OCI-LY7 (cell line): ENCODE measurements around the gene PACSIN2. TPM values are rescaled to one million over a fixed set of nuclear protein-coding genes. Genes with fewer than 3 reads are reported as not detected.

Source experiments
- BruUV-seq: library from RNA; stranded (reverse); fragments of 400-500 nt; replicated peaks from 2 replicates; lab custom pipeline; 2021; lab: Mats Ljungman, UMichigan
- CTCF ChIA-PET: fragments of 300-600 bp; sonication (Branson Sonifier 250); formaldehyde crosslinking; loops from one replicate; lab custom pipeline; 2022; ENCODE audit warnings: antibody characterized with exemption; ENCODE audit not compliant: unreplicated experiment; lab: Charles Lee
- POLR2A ChIA-PET: fragments of 300-600 bp; sonication (Branson Sonifier 250); formaldehyde crosslinking; loops from one replicate; lab custom pipeline; 2022; ENCODE audit warnings: antibody characterized with exemption; lab: Charles Lee
- DNase-seq: peaks from one replicate; pipeline ENCODE4 v3.0.0-alpha.2; 2015; ENCODE audit warnings: low spot score
- H2AFZ ChIP-seq: fragments of 200-600 bp; sonication (generic), shearing (Covaris generic); 2 replicates; pipeline ENCODE4 v1.6.1; 2014; ENCODE audit warnings: mild to moderate bottlenecking, antibody characterized with exemption, low read length, moderate library complexity
- H3K27ac ChIP-seq: fragments of 200-600 bp; sonication (generic); 2 replicates; pipeline ENCODE4 v1.5.1; 2014; ENCODE audit warnings: mixed run types, low read depth, mild to moderate bottlenecking, moderate library complexity, low read length, inconsistent platforms; ENCODE audit not compliant: poor library complexity, severe bottlenecking
- H3K36me3 ChIP-seq: fragments of 200-600 bp; sonication (generic); 2 replicates; pipeline ENCODE4 v1.6.1; 2014; ENCODE audit warnings: mild to moderate bottlenecking, antibody characterized with exemption, low read length, moderate library complexity, mixed read lengths; ENCODE audit not compliant: insufficient read depth
- H3K4me1 ChIP-seq: fragments of 200-600 bp; sonication (generic); 2 replicates; pipeline ENCODE4 v1.5.1; 2014; ENCODE audit warnings: mild to moderate bottlenecking, low read length; ENCODE audit not compliant: insufficient read depth, poor library complexity, severe bottlenecking
- H3K4me2 ChIP-seq: fragments of 200-600 bp; sonication (generic); 2 replicates; pipeline ENCODE4 v1.6.1; 2014; ENCODE audit warnings: mild to moderate bottlenecking, low read length
- H3K4me3 ChIP-seq: fragments of 200-600 bp; sonication (generic); 2 replicates; pipeline ENCODE4 v1.5.1; 2014; ENCODE audit warnings: mild to moderate bottlenecking, low read depth, low read length; ENCODE audit not compliant: poor library complexity, severe bottlenecking
- H3K79me2 ChIP-seq: fragments of 200-600 bp; sonication (generic); 2 replicates; pipeline ENCODE4 v1.6.1; 2016; ENCODE audit warnings: low read depth, mild to moderate bottlenecking, low read length, moderate library complexity, mixed read lengths; ENCODE audit not compliant: insufficient read depth
- H3K9me2 ChIP-seq: fragments of 200-600 bp; sonication (generic); 2 replicates; pipeline ENCODE4 v1.6.1; 2016; ENCODE audit warnings: mild to moderate bottlenecking, low read length, mixed read lengths; ENCODE audit not compliant: insufficient read depth
- H3K9me3 ChIP-seq: fragments of 200-600 bp; sonication (generic); 2 replicates; pipeline ENCODE4 v1.6.1; 2014; ENCODE audit warnings: mild to moderate bottlenecking, mixed run types, low read length, mixed read lengths
- H4K20me1 ChIP-seq: fragments of 200-600 bp; sonication (generic); 2 replicates; pipeline ENCODE4 v1.6.1; 2014; ENCODE audit warnings: mild to moderate bottlenecking, antibody characterized with exemption, low read length, moderate library complexity, mixed read lengths; ENCODE audit not compliant: insufficient read depth
- CTCF ChIP-seq: fragments of 200-600 bp; sonication (generic); conservative IDR thresholded peaks from 2 replicates; pipeline ENCODE4 v1.5.1; 2014; ENCODE audit warnings: mild to moderate bottlenecking, antibody characterized with exemption, low read length, moderate library complexity, mixed read lengths
- EZH2phosphoT487 ChIP-seq: fragments of 200-600 bp; sonication (generic); IDR thresholded peaks from 2 replicates; pipeline ENCODE4 v1.6.1; 2018; ENCODE audit warnings: low read depth, borderline replicate concordance, mild to moderate bottlenecking, mixed run types, antibody characterized with exemption, low read length, moderate library complexity, mixed read lengths
- intact Hi-C: fragments of 100-400 bp; cut with micrococcal nuclease; formaldehyde crosslinking; loops from one replicate; pipeline ENCODE4 v1.10.0; 2022; ENCODE audit not compliant: unreplicated experiment
- total RNA-seq, 2 experiments: library from RNA; depleted of rRNA in 1 of 2; stranded (reverse); fragments of >200 nt in 1 of 2; shearing (Covaris generic) in 1 of 2; gene quantifications; 2 replicates each; pipeline ENCODE4 v1.2.3, GENCODE V29; 2014 to 2022

PACSIN2 gene
- total RNA-seq, 2 experiments from 2014 or later = 25.4 to 41.7 TPM

DNA sequence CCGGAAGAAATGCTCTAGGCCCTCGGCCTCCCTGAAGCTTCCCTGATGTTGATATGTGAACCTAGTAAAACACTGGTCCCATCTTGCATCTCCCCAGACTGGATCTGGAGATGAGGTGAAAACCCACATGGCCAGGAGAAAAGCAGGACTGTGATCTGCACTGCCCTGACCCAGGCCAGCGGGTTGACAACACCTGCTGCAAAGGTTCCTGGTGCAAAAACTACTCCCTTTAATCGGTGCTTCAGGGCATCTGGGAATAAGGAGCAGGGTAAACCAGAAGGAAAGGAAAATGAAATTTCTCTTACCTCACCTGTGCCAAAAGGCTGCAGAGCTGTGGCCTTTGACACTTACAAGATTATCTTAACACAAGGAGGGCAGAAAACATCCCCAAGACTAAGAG, 30.6 kb downstream of the PACSIN2 start:
- POLR2A ChIA-PET = interaction anchor here (1.1 kb wide), 1 partner anchor 34 kb away, joined by 3 read pairs; no protein-coding TSS in a partner anchor
- H4K20me1 ChIP-seq = no peaks in the 10 kb centered on the region; the same call in 1 of the 2 replicates

GRCh38 chr22:42983470-42983869, 31.5 kb downstream of the PACSIN2 start:
- peaks cover 3% of the 10 kb centered on the region; the same call in 1 of the 2 replicates for H3K79me2 ChIP-seq
- no peak overlapping the region for H2AFZ ChIP-seq
- intact Hi-C loops = no loop called here
- H3K36me3 ChIP-seq = no peaks in the 10 kb centered on the region
- ChIA-PET CTCF (no interaction called here), POLR2A (interaction anchor here (1.1 kb wide), 1 partner anchor 33 kb away, joined by 3 read pairs; no protein-coding TSS in a partner anchor)
- DNase-seq = no peak
- BruUV-seq = no TSS peak
- H3K27ac ChIP-seq = no peak overlapping the region
- no peak overlapping the region for H3K4me3 ChIP-seq
- H3K9me3 ChIP-seq = no peaks in the 10 kb centered on the region
- H3K4me1 ChIP-seq = no peaks in the 10 kb centered on the region
- H3K4me2 ChIP-seq = no peak overlapping the region
- TF ChIP-seq EZH2phosphoT487 (no peak), CTCF (no peak)
- H3K9me2 ChIP-seq = no peaks in the 10 kb centered on the region
- no peaks in the 10 kb centered on the region; the same call in 1 of the 2 replicates for H4K20me1 ChIP-seq

More for the DNA sequence above, 30.6 kb downstream of the PACSIN2 start:
- intact Hi-C loops = no loop called here
- TF ChIP-seq EZH2phosphoT487 (no peak), CTCF (no peak)
- Histone ChIP-seq H3K9me3 (no peaks in the 10 kb centered on the region), H3K9me2 (no peaks in the 10 kb centered on the region), H3K4me3 (no peak overlapping the region), H3K79me2 (peaks cover 6% of the 10 kb centered on the region; the same call in 1 of the 2 replicates), H2AFZ (no peak overlapping the region), H3K4me2 (no peak overlapping the region), H3K36me3 (no peaks in the 10 kb centered on the region), H3K27ac (no peak overlapping the region), H3K4me1 (no peaks in the 10 kb centered on the region)
- no TSS peak for BruUV-seq
- CTCF ChIA-PET = no interaction called here
- no peak for DNase-seq

- Histone ChIP-seq H3K4me3 (no peak overlapping the region), H3K4me2 (no peak overlapping the region), H3K4me1 (no peaks in the 10 kb centered on the region), H2AFZ (no peak overlapping the region), H3K79me2 (peaks cover 6% of the 10 kb centered on the region; the same call in 1 of the 2 replicates), H3K9me2 (no peaks in the 10 kb centered on the region), H3K36me3 (no peaks in the 10 kb centered on the region), H4K20me1 (no peaks in the 10 kb centered on the region; the same call in 1 of the 2 replicates), H3K27ac (no peak overlapping the region), H3K9me3 (no peaks in the 10 kb centered on the region)
- ChIA-PET CTCF (no interaction called here), POLR2A (no interaction called here)
- intact Hi-C loops = no loop called here
- DNase-seq = no peak
- no TSS peak for BruUV-seq
- TF ChIP-seq EZH2phosphoT487 (no peak), CTCF (no peak)
These were observed 35.3 kb downstream of the PACSIN2 start for GRCh38 chr22:42979606-42980005.
